Neutrophil (primary cell): ENCODE results near the gene ITPR2.

Experiments
- H3K27ac ChIP-seq: fragments of 200-600 bp; sonication (generic); 2 replicates; pipeline ENCODE4 v1.5.1; 2016; ENCODE audit warnings: mild to moderate bottlenecking, moderate library complexity
- H3K27me3 ChIP-seq: fragments of 200-600 bp; sonication (generic); 2 replicates; pipeline ENCODE4 v1.6.0; 2016; ENCODE audit warnings: mild to moderate bottlenecking
- H3K36me3 ChIP-seq: fragments of 200-600 bp; sonication (generic); 2 replicates; pipeline ENCODE4 v1.5.1; 2017
- H3K4me1 ChIP-seq, 2 experiments: fragments of 200-600 bp in 1 of 2; sonication (generic) in 1 of 2; 1 replicate in 1 of 2; 2 replicates in 1 of 2; pipeline versions ENCODE4 v1.5.1 to v1.6.1; 2013 to 2016; ENCODE audit warnings: low read depth in 1 of 2, low read length in 1 of 2, mild to moderate bottlenecking in 1 of 2, moderate library complexity in 1 of 2; ENCODE audit not compliant: control insufficient read depth in 1 of 2, insufficient read depth in 1 of 2
- H3K4me3 ChIP-seq, 2 experiments: fragments of 200-600 bp in 1 of 2; sonication (generic) in 1 of 2; 1 replicate in 1 of 2; 2 replicates in 1 of 2; pipeline ENCODE4 v1.5.1; 2013 to 2016; ENCODE audit warnings: low read depth in 1 of 2, low read length in 1 of 2, mild to moderate bottlenecking in 1 of 2, moderate library complexity in 1 of 2
- H3K9me3 ChIP-seq: fragments of 200-600 bp; sonication (generic); 2 replicates; pipeline ENCODE4 v1.5.1; 2016
- TF ChIP-seq, protein P1 (sequence below): fragments of 200-600 bp; sonication (generic); IDR thresholded peaks from 2 replicates; pipeline ENCODE4 v1.5.1; 2016; ENCODE audit warnings: antibody characterized with exemption

ITPR2 gene

DNA sequence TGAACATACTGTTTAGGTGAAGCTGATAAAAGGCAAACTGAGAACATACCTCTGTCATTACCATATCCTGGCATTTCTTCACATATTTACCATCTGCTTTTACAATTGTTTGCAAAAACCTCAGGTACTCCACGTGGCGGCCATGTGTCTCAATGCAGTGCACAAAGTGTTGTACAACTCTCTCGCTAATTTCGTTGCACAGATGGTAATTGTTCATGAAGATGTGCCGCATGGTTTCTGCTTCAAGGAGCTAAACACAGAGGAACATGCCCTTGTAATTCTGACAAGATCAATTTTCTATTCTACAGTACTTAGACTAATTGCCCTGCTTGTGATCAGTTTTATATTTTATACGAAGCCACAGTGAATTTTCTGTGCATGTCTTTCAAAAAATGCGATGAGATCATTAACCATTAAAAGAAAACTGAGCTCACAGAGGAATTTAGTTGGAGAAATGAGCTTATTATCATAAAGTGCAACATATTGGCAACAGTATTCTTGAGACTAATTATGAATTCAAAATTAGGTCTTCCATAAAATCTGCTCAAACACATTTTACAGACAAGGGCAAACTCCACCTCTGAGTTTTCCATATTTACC, 233.8 kb downstream of the ITPR2 start:
- H3K27ac ChIP-seq = no peak overlapping the region
- no peaks in the 10 kb centered on the region for H3K9me3 ChIP-seq
- H3K4me1 ChIP-seq = no peaks in the 10 kb centered on the region
- peaks cover 36% of the 10 kb centered on the region for H3K36me3 ChIP-seq
- H3K4me3 ChIP-seq = no peak overlapping the region
- TF ChIP-seq, protein P1, sequence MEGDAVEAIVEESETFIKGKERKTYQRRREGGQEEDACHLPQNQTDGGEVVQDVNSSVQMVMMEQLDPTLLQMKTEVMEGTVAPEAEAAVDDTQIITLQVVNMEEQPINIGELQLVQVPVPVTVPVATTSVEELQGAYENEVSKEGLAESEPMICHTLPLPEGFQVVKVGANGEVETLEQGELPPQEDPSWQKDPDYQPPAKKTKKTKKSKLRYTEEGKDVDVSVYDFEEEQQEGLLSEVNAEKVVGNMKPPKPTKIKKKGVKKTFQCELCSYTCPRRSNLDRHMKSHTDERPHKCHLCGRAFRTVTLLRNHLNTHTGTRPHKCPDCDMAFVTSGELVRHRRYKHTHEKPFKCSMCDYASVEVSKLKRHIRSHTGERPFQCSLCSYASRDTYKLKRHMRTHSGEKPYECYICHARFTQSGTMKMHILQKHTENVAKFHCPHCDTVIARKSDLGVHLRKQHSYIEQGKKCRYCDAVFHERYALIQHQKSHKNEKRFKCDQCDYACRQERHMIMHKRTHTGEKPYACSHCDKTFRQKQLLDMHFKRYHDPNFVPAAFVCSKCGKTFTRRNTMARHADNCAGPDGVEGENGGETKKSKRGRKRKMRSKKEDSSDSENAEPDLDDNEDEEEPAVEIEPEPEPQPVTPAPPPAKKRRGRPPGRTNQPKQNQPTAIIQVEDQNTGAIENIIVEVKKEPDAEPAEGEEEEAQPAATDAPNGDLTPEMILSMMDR = no peak
- no peaks in the 10 kb centered on the region for H3K27me3 ChIP-seq

GRCh38 chr12:26595806-26596205, 237.2 kb downstream of the ITPR2 start:
- no peaks in the 10 kb centered on the region for H3K9me3 ChIP-seq
- no peaks in the 10 kb centered on the region for H3K27me3 ChIP-seq
- peaks cover 31% of the 10 kb centered on the region for H3K36me3 ChIP-seq
- TF ChIP-seq, protein P1 = no peak
- H3K4me1 ChIP-seq = no peaks in the 10 kb centered on the region
- no peak overlapping the region for H3K27ac ChIP-seq
- no peak overlapping the region for H3K4me3 ChIP-seq

DNA sequence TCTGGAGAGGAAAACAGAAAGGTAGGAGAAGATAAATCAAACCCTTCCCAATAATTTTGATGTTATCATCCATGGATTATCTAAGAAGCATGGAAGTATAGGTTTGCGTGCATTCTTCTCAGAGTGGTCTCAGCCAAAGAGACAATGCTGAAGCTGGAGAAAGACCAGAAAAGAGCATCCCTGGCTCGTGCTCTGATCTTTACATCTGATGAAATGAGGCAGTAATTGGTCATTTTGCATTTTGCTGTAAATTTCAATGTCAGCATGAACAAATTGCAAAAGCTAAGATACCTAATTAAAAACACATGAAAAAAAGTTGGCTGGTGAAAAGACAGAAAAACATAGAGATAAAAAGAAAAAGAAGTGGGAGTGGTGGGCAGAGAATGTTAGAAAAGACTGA, 252.4 kb downstream of the ITPR2 start:
- Histone ChIP-seq H3K9me3 (no peaks in the 10 kb centered on the region), H3K27me3 (no peaks in the 10 kb centered on the region), H3K4me1 (peaks cover 0 to 3% of the 10 kb centered on the region in 2 experiments), H3K27ac (no peak overlapping the region), H3K4me3 (no peak overlapping the region), H3K36me3 (peaks cover 13% of the 10 kb centered on the region)
- TF ChIP-seq, protein P1 = no peak

DNA sequence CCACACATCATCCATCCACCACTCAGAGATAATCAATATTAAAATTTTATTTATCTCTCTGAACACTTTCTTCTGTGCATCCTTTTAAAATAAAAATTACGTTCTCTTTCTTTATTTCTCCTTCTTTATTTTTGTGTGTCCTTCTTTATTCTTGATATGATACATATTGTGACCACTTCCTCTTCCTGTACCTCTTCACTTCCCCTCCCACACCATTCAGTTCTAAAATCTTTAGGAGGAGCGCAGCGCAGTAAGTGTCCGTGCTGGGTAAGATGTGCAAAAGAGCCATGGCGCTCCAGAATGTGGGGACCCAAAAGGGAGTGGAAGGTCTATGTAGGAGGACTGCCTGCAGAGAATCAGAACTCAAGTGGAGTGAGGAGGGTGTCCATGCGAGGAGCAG, 256.7 kb downstream of the ITPR2 start:
- Histone ChIP-seq H3K4me1 (peaks cover 0 to 9% of the 10 kb centered on the region in 2 experiments), H3K27me3 (no peaks in the 10 kb centered on the region), H3K4me3 (no peak overlapping the region), H3K36me3 (peaks cover 21% of the 10 kb centered on the region), H3K27ac (no peak overlapping the region), H3K9me3 (no peaks in the 10 kb centered on the region)
- TF ChIP-seq, protein P1 = no peak

- peaks cover 0 to 9% of the 10 kb centered on the region in 2 experiments for H3K4me1 ChIP-seq
- no peak overlapping the region for H3K4me3 ChIP-seq
- peak overlapping the region; percentile 45 for H3K27ac ChIP-seq
- peaks cover 14% of the 10 kb centered on the region for H3K36me3 ChIP-seq
- H3K27me3 ChIP-seq = no peaks in the 10 kb centered on the region
- TF ChIP-seq, protein P1 = no peak
- no peaks in the 10 kb centered on the region for H3K9me3 ChIP-seq
Measured at GRCh38 chr12:26573225-26573909, 259.6 kb downstream of the ITPR2 start.
